Transverse colon (tissue), 4 donors: ENCODE results near the gene MAMDC2.

ENCODE experiments used
- CTCF ChIP-seq, 5 experiments: fragments of 200-600 bp in 3 of 5; fragments of 450-650 bp in 2 of 5; sonication (generic) in 3 of 5; IDR thresholded peaks; 1 replicate in 2 of 5; 2 replicates in 3 of 5; pipeline ENCODE4 v1.5.1; 2016 to 2017; ENCODE audit warnings: antibody characterized with exemption in 5 of 5, inconsistent platforms in 3 of 5, mild to moderate bottlenecking in 2 of 5, moderate library complexity in 1 of 5
- EP300 ChIP-seq: sonication (generic); formaldehyde crosslinking; IDR thresholded peaks from one replicate; pipeline ENCODE4 v1.6.1; 2017; ENCODE audit warnings: antibody characterized with exemption, low read depth
- POLR2A ChIP-seq: fragments of 450-650 bp; IDR thresholded peaks from one replicate; pipeline ENCODE4 v1.6.1; 2016; ENCODE audit warnings: antibody characterized with exemption, mild to moderate bottlenecking, moderate library complexity
- POLR2AphosphoS5 ChIP-seq, 3 donors: sonication (generic); formaldehyde crosslinking; IDR thresholded peaks; one replicate each; pipeline ENCODE4 v1.6.1; 2016; ENCODE audit warnings: antibody characterized with exemption in 3 of 3

DNA sequence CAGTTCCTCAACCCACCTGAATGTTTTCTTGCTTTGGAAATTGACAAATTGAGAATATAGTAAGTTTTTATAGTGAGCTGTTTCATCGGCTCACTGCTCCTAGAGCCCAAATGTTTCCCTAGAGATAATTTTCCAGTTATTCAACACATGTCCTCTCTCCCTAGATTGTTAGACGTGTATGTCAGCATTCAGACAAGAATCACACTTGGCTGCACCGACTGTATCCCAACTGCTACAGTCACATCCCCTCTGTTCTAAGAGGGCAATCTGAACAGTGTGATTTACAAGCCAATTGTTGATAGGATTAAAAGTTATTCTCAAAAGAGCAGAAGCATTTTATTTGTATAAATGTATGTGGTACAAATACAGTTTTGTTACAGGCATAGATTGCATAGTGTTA lies 93.9 kb downstream of the MAMDC2 start:
- TF ChIP-seq CTCF (IDR thresholded peaks at IDR 0.05) = no peak
- no peak for TF ChIP-seq POLR2A
- TF ChIP-seq EP300 = no peak
- TF ChIP-seq POLR2AphosphoS5 (IDR thresholded peaks at IDR 0.05) = no peak
